NB4 (cell line): ENCODE results near the gene NISCH.

Experiments used
- DNase-seq: peaks from one replicate; pipeline ENCODE4 v3.0.0; 2010; ENCODE audit warnings: low read depth
- H3K4me3 ChIP-seq: one replicate; pipeline ENCODE4 v1.5.1; 2011; ENCODE audit warnings: mild to moderate bottlenecking, low read depth, low read length, moderate library complexity
- CTCF ChIP-seq: IDR thresholded peaks from one replicate; pipeline ENCODE4 v1.5.1; 2012; ENCODE audit warnings: low read depth, low read length
- MAX ChIP-seq: IDR thresholded peaks from 2 replicates; pipeline ENCODE4 v1.6.1; 2011; ENCODE audit warnings: low read depth, low read length
- MYC ChIP-seq: IDR thresholded peaks from 2 replicates; pipeline ENCODE4 v1.6.1; 2011; ENCODE audit warnings: low read depth, low read length
- POLR2A ChIP-seq: IDR thresholded peaks from 2 replicates; pipeline ENCODE4 v1.6.1; 2011; ENCODE audit warnings: mild to moderate bottlenecking; ENCODE audit not compliant: insufficient read length; ENCODE audit errors: extremely low read depth

Gene NISCH

GRCh38 chr3:52429779-52430415, 25.5 kb upstream of the NISCH start:
- no peak overlapping the region for H3K4me3 ChIP-seq
- no peak for TF ChIP-seq POLR2A
- no peak for TF ChIP-seq MYC
- TF ChIP-seq MAX = no peak
- TF ChIP-seq CTCF = no peak
- DNase-seq = no peak

- DNase-seq = no peak
- TF ChIP-seq MAX (no peak), CTCF (no peak), POLR2A (no peak), MYC (no peak)
- H3K4me3 ChIP-seq = no peak overlapping the region
Observed at GRCh38 chr3:52430416-52430810, 25.0 kb upstream of the NISCH start.

GRCh38 chr3:52431459-52432223, 23.8 kb upstream of the NISCH start:
- no peak for DNase-seq
- TF ChIP-seq MAX = no peak
- no peak for TF ChIP-seq CTCF
- no peak for TF ChIP-seq POLR2A
- TF ChIP-seq MYC = no peak
- H3K4me3 ChIP-seq = no peak overlapping the region

GRCh38 chr3:52432225-52432624, 23.2 kb upstream of the NISCH start:
- TF ChIP-seq CTCF = no peak
- no peak for TF ChIP-seq POLR2A
- TF ChIP-seq MYC = no peak
- no peak for TF ChIP-seq MAX
- no peak for DNase-seq

GRCh38 chr3:52432691-52433141, 22.7 kb upstream of the NISCH start:
- TF ChIP-seq MAX (no peak), CTCF (no peak), POLR2A (no peak), MYC (no peak)

More at GRCh38 chr3:52432225-52432624, 23.2 kb upstream of the NISCH start:
- H3K4me3 ChIP-seq = no peak overlapping the region

More at GRCh38 chr3:52432691-52433141, 22.7 kb upstream of the NISCH start:
- H3K4me3 ChIP-seq = no peak overlapping the region
- no peak for DNase-seq
